HG02678 (cell line): Measurements from ENCODE around the gene QRSL1.
"Not testable (repeated sequence)": the region's sequence is repeated elsewhere in the genome, so short reads cannot be mapped to it uniquely, and the experiment has no call there.

Experiments used
- ATAC-seq: cut with Tn5 transposase; IDR thresholded peaks from one replicate; pipeline ENCODE4 v1.9.1; 2021; ENCODE audit warnings: mild to moderate bottlenecking, moderate library complexity; ENCODE audit not compliant: unreplicated experiment

QRSL1 gene

DNA sequence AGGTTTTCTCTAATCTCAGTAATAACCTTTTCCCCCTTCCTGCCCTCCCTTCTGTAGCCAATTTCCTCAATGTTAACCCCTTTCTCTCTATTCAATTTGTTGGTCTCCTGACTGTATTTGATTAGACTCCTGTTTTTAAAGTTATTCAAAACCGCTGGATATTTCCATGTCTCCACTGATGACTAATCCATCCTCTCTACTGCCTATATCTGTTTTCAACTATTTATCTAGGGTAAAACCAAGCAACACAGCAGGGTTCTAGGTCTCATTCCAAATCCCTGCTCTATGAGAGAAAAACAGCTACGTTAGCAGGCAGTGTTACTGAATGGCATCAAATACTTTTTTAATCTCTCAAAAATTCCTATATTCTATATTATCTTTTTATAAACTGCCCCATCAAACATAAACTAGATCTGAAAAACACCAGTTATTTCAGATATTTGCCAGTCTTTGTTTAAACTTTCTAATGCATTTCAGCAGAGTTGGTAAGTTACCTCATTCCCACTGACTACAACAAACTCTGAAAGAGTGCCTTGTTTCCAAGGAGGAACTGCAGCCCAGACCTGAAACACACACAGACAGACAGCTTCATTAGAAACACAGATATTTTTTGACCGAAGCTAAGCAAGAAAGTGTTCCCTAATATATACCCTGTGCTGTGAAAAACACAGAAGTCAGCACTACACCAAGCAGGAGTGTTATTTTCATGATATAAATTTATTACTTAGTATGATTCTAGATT lies 8.3 kb upstream of the QRSL1 start:
- ATAC-seq, result no peak

DNA sequence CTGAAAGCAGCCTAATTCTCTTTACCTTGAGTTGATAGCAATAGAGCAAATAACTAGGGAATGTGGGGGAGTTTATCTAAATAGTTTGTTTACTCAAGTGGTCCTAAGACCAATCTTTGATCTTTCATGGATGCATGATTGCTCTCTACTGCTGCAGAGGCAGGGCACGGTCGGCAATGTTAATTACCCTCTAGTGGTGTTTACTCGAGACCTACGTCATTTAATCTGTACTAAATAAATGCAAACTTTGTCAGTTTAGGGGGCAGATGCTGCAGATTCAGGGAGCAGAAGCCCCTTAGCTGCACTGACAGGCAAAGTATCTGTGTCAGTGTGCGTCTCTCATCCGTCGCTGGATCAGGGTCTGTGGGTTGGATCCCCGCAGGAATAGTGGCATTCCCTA lies 7.0 kb upstream of the QRSL1 start:
- no peak for ATAC-seq

DNA sequence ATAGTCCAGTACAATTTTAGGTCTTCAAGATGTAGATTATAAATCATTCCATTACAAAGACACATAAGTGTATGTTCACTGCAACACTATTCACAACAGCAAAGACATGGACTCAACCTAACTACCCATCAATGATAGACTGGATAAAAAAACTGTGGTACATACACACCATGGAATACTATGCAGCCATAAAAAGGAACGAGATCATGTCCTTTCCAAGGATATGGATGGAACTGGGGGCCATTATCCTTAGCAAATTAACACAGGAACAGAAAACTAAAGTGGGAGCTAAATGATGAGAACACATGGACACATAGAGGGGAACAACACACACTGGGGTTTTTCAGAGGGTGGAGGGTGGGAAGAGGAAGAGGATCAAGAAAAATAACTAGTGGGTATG lies 6.3 kb upstream of the QRSL1 start:
- no peak for ATAC-seq

DNA sequence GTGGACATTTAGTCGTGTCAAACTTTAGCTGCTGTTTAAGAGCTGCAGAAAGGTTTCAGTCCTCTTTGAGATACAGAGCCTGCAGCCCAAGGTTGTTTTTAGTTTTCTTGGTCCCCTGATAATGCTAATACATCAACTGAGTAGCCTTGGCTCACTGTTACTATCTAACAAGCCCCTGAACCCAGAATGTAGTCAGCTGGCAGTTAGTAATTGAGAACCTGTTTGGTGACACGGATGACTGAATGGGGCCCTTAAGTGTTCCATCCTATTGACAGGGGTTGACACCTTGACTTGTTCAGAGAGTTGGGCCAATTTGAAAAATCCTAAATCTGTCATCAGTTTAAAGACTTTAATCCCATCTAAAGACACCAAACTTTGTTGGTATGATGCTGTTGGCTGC lies 2.9 kb upstream of the QRSL1 start:
- ATAC-seq, result no peak

DNA sequence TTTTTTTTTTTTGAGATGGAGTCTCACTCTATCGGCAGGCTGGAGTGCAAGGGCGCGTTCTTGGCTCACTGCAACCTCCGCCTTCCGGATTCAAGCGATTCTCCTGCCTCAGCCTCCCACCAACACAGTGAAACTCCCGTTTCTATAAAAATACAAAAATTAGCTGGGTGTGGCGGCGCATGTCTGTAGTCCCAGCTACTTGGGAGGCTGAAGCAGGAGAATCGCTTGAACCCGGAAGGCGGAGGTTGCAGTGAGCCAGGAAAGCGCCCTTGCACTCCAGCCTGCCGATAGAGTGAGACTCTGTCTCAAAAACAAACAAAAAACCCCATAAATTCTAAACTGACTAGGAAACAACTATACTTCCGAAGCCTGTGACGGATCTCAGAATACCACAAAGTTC lies 1.6 kb upstream of the QRSL1 start:
- not testable (repeated sequence) for ATAC-seq

DNA sequence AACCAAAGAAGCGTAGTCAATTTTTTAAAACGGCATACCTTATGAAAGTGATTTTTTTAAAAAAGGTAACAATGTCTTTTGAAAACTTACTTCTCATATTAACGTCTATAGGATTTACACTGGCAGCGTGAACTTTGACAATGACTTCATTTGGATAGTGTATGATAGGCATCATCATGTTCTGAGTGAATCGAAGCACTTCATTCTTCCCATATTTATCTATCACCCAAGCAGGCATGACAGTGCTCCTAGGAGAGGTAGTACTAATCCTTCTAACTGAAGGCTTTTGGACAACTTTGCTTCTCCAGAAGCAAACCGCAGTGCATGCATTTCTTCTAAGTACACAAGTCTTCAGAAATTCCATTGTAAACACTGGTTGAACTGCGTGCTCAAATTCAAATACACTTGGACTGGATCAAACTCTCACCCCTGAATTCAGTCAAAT lies 698 bp upstream of the QRSL1 start:
- peak; percentile 5 for ATAC-seq

DNA sequence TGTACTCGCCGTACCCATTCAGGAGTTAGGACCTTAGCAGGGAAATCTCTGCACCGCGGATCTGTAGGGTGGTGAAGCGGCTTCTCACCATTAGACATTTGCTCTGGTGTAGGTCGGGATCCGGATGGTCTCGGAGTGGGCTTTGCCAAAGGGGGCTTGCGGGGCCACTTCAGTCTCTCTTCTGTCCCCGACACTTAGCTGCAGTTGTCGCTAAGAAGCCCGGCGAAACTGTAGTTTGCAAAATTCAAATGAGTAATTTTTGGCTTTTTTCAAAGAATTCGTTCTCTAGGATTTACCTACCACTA lies 433 bp downstream of the QRSL1 start:
- no peak for ATAC-seq

DNA sequence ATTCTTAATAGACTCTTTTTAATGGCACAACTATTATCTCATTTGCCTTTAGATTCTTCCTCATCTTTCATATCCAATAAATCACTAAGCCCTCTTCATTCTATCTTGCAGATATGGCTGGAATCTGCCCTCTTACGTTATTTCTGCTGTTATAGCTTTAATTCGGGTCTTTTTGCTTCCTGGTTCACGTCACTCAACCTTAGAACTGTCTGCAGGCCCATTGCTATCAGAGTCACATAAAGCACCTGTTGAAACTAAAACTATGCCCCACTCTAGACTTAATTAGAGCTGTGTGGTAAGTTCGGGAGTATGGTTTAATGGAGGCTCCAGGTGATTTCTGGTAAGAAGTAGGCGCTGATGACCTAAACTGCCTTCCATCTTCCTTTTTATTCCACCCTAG lies 988 bp downstream of the QRSL1 start:
- no peak for ATAC-seq

DNA sequence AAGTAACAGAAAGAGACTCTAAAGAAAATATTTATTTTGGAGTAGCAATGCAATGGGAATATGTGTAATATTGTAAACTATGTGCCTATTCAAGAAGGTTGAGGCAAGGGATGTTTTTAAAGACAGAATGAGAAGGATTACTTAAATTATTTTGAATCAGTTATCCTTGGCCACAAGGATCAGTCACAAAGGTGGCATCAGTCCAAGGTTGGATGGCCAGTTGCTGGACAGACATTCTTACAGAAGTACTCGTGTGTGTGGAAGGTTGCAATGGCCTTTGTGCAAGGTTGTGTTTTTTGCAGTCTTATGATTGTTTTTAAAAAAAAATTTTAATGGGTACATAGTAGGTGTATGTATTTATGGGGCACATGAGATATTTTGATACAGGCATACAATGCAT lies 2.0 kb downstream of the QRSL1 start:
- no peak for ATAC-seq

DNA sequence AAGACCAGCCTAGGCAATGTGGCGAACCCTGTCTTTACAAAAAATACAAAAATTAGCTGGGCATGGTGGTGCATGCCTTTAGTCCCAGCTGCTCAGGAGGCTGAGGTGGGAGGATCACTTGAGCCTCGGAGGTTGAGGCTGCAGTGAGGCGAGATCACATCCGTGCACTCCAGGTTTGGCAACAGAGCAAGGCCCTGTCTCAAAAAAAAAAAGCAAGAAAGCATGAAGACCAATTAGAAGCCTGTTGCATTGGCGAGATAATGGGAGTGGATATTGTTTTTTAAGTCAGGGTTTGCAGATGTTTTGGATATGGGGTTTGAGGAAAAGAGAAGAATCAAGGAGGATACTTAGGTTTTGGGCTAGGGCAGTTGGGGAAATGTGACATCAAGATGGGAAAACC lies 5.2 kb downstream of the QRSL1 start:
- no peak for ATAC-seq

DNA sequence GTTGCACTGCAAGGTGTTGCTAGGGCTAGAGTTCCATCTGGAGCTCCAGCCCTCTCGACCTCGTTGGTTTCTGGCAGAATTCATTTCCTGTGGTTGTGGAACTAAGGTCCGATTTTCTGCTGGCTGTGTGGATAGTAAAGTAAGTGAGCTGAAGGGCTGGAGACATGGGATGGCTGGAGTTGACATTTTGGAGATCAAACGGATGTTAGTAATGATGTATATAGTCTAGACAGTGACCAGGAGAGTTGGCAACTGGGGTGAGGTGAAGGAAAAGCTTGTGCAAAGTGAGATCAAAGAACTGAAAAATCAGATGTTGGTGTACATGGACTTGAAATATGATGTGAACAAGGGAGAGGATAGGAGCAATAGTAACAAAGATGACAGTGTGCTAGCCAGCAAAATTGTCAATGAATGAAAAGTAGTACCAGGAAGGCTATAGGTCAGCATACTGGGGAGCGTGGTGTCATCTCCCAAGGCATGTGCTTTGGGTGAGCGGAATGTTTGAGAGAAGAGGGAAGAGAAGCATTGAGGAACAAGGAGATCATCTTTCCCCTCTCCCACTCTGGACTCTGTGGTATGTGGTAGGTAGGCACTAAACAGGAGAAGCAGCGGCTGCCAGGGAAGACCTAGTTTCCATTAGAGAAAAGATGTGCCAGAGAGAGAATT lies 7.8 kb downstream of the QRSL1 start:
- peak; percentile 22 for ATAC-seq

DNA sequence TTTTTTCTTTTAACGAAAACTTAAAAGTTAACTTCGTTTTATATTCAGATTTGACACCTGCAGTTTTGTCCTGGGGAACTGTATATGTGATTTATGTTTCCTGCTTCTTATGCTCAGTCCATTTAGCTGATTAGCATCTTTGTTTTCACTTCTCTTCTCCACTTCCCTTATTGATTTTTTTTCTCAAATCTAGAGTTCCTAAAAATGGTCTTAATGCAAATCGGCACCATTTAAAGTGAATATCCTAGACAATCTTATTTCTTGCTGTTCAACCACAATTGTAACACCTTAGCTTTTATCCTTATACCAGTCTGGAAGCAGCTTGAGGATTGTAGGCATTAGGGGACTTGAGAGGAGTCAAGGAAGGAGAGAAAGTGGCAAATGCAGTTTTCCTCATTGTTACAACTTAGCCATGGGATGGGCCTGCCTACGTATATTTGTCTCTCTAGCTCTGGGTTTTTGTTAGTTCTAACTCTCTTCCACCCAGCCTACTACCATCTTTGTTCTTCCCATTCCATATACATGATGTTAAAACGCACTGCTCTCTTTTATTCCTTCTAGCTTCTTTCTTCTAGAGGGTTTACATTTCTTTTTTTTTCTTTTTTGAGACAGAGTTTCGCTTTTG lies 8.5 kb downstream of the QRSL1 start:
- peak; percentile 73 for ATAC-seq

DNA sequence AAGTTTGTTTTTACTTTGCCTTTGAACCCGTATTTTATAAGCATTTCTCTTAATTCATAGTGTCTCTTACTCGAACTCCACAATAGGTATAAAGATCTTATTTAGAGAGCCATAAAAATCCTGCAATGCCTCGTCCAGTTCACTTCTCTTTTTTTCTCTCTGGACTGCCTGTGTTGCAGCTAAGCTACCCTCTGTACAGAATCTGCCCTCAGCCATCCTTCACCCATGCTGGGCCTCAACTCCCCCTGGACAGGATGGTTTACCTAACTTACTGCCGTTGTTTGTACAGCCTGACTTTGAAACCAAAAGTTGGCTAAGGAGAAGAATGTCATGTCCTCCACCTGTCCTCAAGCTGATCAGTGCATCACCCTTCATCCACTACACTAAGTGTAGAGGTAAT lies 10.4 kb downstream of the QRSL1 start:
- no peak for ATAC-seq

DNA sequence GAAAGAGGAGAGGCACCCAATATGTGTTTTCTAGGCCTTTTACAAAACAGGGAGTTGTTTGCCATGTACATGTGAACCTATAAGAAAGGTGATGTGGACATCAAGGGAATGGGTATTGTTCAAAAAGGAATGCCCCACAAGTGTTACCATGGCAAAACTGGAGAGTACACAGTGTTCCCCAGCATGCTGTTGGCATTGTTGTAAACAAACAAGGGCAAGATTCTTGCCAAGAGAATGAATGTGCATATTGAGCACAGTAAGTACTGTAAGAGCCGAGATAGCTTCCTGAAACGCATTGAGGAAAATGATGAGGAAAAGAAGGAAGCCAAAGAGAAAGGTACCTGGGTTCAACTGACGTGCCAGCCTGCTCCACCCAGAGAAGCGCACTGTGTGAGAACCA lies 13.1 kb downstream of the QRSL1 start:
- no peak for ATAC-seq

DNA sequence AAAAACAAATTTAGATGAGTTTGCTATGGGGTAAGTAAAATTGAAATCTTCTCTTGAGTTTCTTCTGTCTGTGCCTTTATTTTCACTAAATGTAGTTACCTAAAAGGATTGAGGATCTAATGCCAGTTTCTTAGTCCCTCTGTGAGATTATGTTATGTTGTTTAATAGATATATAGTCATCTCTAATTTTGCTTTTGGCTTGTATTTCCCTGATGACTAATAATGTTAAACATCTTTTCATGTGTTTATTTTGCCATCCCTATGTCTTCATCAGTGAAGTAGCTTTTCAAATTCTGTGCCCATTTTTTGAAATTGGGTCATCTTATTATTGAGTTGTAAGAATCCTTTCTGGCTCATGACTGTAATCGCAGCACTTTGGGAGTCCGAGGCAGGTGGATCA lies 13.7 kb downstream of the QRSL1 start:
- ATAC-seq, result no peak

DNA sequence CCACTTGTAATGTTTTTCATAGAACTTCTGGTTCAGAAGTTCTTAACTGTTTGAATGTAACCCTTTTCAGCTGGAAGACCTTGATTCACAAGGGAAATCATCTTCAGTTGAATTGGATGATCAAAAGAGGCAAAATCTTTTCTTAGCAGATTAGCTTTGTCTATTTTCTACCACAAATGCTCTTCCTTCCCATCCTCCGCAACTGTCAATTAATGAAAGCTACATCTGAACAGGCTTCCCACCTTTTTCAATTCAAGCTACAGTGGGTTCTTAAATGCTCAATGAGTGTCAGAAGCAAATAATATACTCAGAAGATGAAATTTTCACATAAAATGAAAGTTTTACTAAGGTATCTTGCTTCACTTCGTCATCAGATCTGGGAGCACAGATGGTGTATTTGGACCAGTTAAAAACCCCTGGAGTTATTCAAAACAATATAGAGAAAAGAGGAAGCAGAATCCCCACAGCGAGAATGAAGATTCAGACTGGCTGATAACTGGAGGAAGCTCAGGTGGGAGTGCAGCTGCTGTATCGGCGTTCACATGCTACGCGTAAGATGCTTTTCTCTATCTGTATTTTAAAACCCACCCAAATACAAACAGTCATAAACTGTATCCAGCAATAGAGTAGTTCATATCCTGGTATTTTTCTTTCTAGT lies 19.4 kb downstream of the QRSL1 start:
- ATAC-seq, result peak; percentile 94

DNA sequence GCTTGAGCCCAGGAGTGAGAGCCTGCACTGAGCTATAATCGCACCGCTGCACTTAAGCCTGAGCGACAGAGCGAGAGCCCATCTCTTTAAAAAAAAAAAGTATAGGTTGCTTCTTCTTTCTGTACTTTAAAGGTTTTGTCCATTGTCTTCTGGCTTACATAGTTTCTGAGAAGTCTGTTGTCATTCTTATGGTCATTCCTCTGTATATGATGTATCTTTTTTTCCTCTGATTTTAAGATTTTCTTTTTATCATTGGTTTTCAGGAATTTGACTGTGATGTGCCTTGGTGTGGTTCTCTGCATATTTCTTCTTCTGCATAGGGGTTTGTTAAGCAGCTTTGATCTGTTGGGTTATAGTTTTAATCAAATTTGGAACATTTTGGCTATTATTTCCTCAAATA lies 29.1 kb downstream of the QRSL1 start:
- ATAC-seq, result no peak

DNA sequence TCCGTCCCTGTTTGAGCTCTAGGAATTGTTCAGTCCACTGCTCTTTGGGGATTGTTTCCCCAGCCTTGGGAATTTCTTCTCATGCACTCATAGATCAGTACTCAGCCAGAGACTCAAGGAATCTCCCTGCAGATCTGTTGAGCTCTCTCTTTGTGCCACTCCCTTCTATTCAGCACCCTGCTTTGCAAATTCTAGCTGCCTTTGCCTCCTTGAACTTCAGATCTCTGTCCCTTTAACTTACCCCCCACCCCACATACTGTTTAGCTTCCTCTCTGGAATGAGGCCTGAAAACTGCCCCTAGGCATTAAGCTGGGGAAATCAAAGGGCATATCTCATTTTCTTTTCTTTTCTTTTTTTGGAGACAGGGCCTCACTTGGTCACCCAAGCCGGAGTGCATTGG lies 30.5 kb downstream of the QRSL1 start:
- no peak for ATAC-seq

DNA sequence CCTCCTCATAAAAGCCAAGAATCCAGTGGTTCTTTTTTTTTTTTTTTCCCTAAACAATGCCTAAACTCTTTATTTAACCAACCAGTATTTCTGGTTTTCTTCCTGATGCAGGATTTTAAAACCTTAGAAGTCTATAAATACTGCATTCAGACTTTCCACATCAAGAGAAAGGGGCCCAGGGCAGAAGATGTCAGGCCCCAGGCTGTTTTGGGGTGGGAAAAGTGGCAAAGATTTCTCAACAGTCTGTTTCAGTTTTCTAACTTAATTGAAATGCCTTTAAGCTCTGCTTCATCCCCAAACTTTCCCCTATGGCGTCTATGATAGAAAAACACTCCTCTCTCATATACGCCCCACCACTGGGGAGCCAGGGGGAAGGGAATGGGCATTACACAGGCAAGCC lies 33.1 kb downstream of the QRSL1 start:
- no peak for ATAC-seq

DNA sequence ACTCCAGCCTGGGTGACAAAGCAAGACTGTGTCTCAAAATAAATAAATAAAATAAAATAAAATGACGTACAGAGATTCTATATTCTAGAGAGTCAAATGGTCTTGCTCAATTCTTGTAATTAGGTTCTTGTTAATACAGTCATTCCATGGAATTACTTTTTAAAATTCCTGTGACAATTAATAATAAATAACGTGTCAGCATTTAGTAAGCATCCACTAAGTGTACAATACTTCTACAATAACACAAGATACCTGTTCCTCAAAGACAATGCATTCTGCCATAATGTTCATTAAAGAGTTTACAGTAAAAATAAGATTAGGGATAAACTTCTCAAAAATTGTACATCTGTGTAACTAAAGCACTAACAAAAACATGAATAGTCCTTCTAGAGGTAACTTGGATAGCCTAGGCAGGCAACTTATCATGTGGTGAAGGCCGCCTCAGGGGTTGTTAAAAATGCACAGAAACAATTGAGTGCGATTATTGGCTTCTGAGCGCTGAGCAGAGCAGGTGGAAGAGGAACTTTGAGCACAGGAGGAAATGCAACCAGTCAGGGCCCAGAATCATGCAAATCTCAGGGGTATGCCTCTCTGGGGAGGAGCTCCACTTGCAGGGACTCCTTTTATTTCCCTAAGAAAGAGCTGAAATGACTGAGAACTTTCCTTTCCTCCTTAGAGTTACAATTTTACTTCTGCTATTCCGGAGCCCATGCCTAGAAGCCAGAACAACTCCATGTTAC lies 37.1 kb downstream of the QRSL1 start:
- peak; percentile 99 for ATAC-seq

DNA sequence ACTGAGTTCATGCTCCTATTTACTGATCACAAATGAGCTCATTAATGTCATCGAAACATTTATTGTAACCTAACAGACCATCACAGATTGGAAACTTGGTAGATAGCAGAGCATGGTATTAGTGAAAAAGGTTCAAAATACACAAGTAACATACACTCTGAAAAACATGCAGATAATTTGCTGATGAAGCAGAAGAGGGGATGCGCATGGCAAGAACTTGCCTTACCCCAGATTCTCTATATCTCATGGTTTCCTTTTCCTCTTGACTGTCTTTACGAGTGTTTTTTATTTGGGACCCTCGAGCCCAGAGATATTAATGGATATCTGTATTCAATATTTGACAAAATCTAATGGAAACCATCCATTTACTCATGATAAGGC lies 37.6 kb downstream of the QRSL1 start:
- peak; percentile 23 for ATAC-seq
